Natural killer cell (primary cell): Measurements from ENCODE around the gene LRRTM2. TPM values are rescaled to one million over a fixed set of nuclear protein-coding genes. Genes with fewer than 3 reads are reported as not detected.
A peak's percentile ranks its signal among the peaks of the same experiment; 100 is the strongest.

Experiments
- ATAC-seq, 3 donors: fragments of 150-1000 bp in 2 of 3; fragments of 200-7000 bp in 1 of 3; cut with Tn5 transposase; 1 replicate in 1 of 3; 2 replicates in 2 of 3; pipeline ENCODE4 v1.10.0; 2021; ENCODE audit warnings: mild to moderate bottlenecking in 2 of 3, moderate library complexity in 2 of 3
- DNase-seq, 2 donors: peaks; one replicate each; pipeline versions ENCODE4 v3.0.0 to v3.0.0-alpha.2; 2013 to 2021; ENCODE audit warnings: mixed read lengths in 1 of 2
- H3K27ac ChIP-seq: one replicate; pipeline ENCODE4 v1.5.1; 2013; ENCODE audit warnings: mild to moderate bottlenecking, low read length
- H3K27me3 ChIP-seq: one replicate; pipeline ENCODE4 v1.6.1; 2013; ENCODE audit warnings: low read length; ENCODE audit not compliant: control insufficient read depth, insufficient read depth
- H3K36me3 ChIP-seq: one replicate; pipeline ENCODE4 v1.6.1; 2013; ENCODE audit warnings: low read length; ENCODE audit not compliant: control insufficient read depth, insufficient read depth
- H3K4me1 ChIP-seq: one replicate; pipeline ENCODE4 v1.6.1; 2013; ENCODE audit warnings: low read length; ENCODE audit not compliant: control insufficient read depth, insufficient read depth
- H3K4me3 ChIP-seq: one replicate; pipeline ENCODE4 v1.5.1; 2013; ENCODE audit warnings: low read length
- H3K9me3 ChIP-seq: one replicate; pipeline ENCODE4 v1.6.1; 2013; ENCODE audit warnings: low read length; ENCODE audit not compliant: control insufficient read depth, insufficient read depth
- H3K27ac Mint-ChIP-seq, 2 donors: one replicate each; pipeline ENCODE4 v1.8.0; 2022; ENCODE audit warnings: mild to moderate bottlenecking in 2 of 2, mixed read lengths in 2 of 2, moderate library complexity in 1 of 2
- H3K27me3 Mint-ChIP-seq, 2 donors: one replicate each; pipeline ENCODE4 v1.8.0; 2022; ENCODE audit warnings: low read depth in 2 of 2, mixed read lengths in 2 of 2
- H3K36me3 Mint-ChIP-seq: one replicate; pipeline ENCODE4 v1.8.0; 2022; ENCODE audit warnings: mixed read lengths
- H3K4me1 Mint-ChIP-seq, 2 donors: one replicate each; pipeline ENCODE4 v1.8.0; 2022; ENCODE audit warnings: mixed read lengths in 2 of 2
- H3K4me3 Mint-ChIP-seq: one replicate; pipeline ENCODE4 v1.8.0; 2022; ENCODE audit warnings: mild to moderate bottlenecking, moderate library complexity, mixed read lengths
- H3K9me3 Mint-ChIP-seq, 2 donors: one replicate each; pipeline ENCODE4 v1.8.0; 2022; ENCODE audit warnings: mixed read lengths in 2 of 2
- CTCF ChIP-seq: fragments of 200-600 bp; IDR thresholded peaks from one replicate; pipeline ENCODE4 v1.8.0; 2022; ENCODE audit warnings: antibody characterized with exemption
- WGBS: methylation state at CpG from one replicate; pipeline ENCODE4 v1.1.7; 2013; ENCODE audit warnings: missing lambda C conversion rate; ENCODE audit not compliant: insufficient coverage; 5-methylcytosine and 5-hydroxymethylcytosine counted together
- intact Hi-C: fragments of 100-400 bp; cut with micrococcal nuclease; formaldehyde crosslinking; loops from one replicate; pipeline ENCODE4 v1.14.2; 2022
- total RNA-seq, 4 donors: library from RNA; stranded (reverse); fragments of 120-200 nt in 1 of 4; gene quantifications; one replicate each; pipeline versions ENCODE4 v1.2.3 to v1.2.4, GENCODE V29; 2013 to 2022

Gene LRRTM2
- total RNA-seq, 3 donors from 2014 or later (not counting 1 experiment from before 2014, with no cell fraction given) = 0.07 to 0.43 (median 0.35) TPM

GRCh38 chr5:138829341-138829740 lies 45.8 kb downstream of the LRRTM2 start:
- intact Hi-C loops = no loop called here
- no peaks in the 10 kb centered on the region for H3K27me3 Mint-ChIP-seq
- H3K36me3 Mint-ChIP-seq = no peaks in the 10 kb centered on the region

GRCh38 chr5:138828556-138828955 lies 46.6 kb downstream of the LRRTM2 start:
- Mint-ChIP-seq H3K36me3 (no peaks in the 10 kb centered on the region), H3K9me3 (no peaks in the 10 kb centered on the region)
- intact Hi-C loops = no loop called here

More at GRCh38 chr5:138829341-138829740, 45.8 kb downstream of the LRRTM2 start:
- peaks cover 2% of the 10 kb centered on the region for H3K36me3 ChIP-seq
- peaks cover 0 to 11% of the 10 kb centered on the region in 2 donors for H3K4me1 Mint-ChIP-seq
- H3K4me1 ChIP-seq = no peaks in the 10 kb centered on the region
- WGBS = 98% methylated on average over 3 of the region's 3 CpGs
- H3K9me3 ChIP-seq = no peaks in the 10 kb centered on the region
- no peaks in the 10 kb centered on the region for H3K9me3 Mint-ChIP-seq
- DNase-seq (no peak), ATAC-seq (no peak)
- H3K27ac ChIP-seq = no peak overlapping the region
- no peak overlapping the region for H3K4me3 Mint-ChIP-seq
- no peaks in the 10 kb centered on the region for H3K27me3 ChIP-seq
- no peak for TF ChIP-seq CTCF
- H3K4me3 ChIP-seq = no peak overlapping the region
- no peak overlapping the region for H3K27ac Mint-ChIP-seq

GRCh38 chr5:138824924-138825863 lies 49.9 kb downstream of the LRRTM2 start:
- H3K27ac ChIP-seq = no peak overlapping the region
- Mint-ChIP-seq H3K27ac (no peak overlapping the region), H3K27me3 (no peaks in the 10 kb centered on the region), H3K9me3 (no peaks in the 10 kb centered on the region), H3K4me3 (no peak overlapping the region), H3K4me1 (no peaks in the 10 kb centered on the region), H3K36me3 (no peaks in the 10 kb centered on the region)
- H3K9me3 ChIP-seq = no peaks in the 10 kb centered on the region
- H3K36me3 ChIP-seq = peaks cover 2% of the 10 kb centered on the region
- TF ChIP-seq CTCF = peak; percentile 69
- 75% methylated on average over 2 of the region's 5 CpGs for WGBS
- intact Hi-C loops = no loop called here
- DNase-seq (peak in 1 of 2 donors; percentile 36), ATAC-seq (peak in 1 of 3 donors; percentile 56)
- H3K4me1 ChIP-seq = no peaks in the 10 kb centered on the region
- H3K4me3 ChIP-seq = no peak overlapping the region
- no peaks in the 10 kb centered on the region for H3K27me3 ChIP-seq

More at GRCh38 chr5:138828556-138828955, 46.6 kb downstream of the LRRTM2 start:
- no peaks in the 10 kb centered on the region for H3K27me3 Mint-ChIP-seq
- no peaks in the 10 kb centered on the region for H3K9me3 ChIP-seq
- H3K4me3 Mint-ChIP-seq = no peak overlapping the region
- no peak overlapping the region for H3K4me3 ChIP-seq
- H3K36me3 ChIP-seq = peaks cover 2% of the 10 kb centered on the region
- TF ChIP-seq CTCF = no peak
- H3K27me3 ChIP-seq = no peaks in the 10 kb centered on the region
- WGBS = 90% methylated on average over 3 of the region's 4 CpGs
- H3K4me1 ChIP-seq = no peaks in the 10 kb centered on the region
- no peak overlapping the region for H3K27ac ChIP-seq
- H3K27ac Mint-ChIP-seq = no peak overlapping the region
- ATAC-seq = no peak
- no peak for DNase-seq
- H3K4me1 Mint-ChIP-seq = peaks cover 0 to 11% of the 10 kb centered on the region in 2 donors
